Heart left ventricle (tissue), 13 donors: ENCODE data around the gene RAD23A.
"Not testable (repeated sequence)": the region's sequence is repeated elsewhere in the genome, so short reads cannot be mapped to it uniquely, and the experiment has no call there.

Source experiments
- POLR2A ChIP-seq, 2 donors: fragments of 450-650 bp; IDR thresholded peaks; one replicate each; pipeline ENCODE4 v1.6.1; 2017; ENCODE audit warnings: antibody characterized with exemption in 2 of 2, mild to moderate bottlenecking in 2 of 2, moderate library complexity in 2 of 2
- TF ChIP-seq, protein P1 (sequence below), 12 donors: fragments of 200-600 bp; sonication (generic) in 4 of 12; IDR thresholded peaks; one replicate each; pipeline versions ENCODE4 v1.5.0 to v1.8.0; 2018 to 2022; ENCODE audit warnings: antibody characterized with exemption in 12 of 12, mild to moderate bottlenecking in 5 of 12
- donor health status: ischemic (EF 13 %, LVEDD 7.1; RV severe dilation, severe dysfunction).
- donor health status: DM: no; HTN: yes; CAD: no.
- donor health status: DM: no; HTN: no; CAD: no.
- donor health status: ischemic (EF 25% LVEDD 6.9; RV normal size, moderate dysfunction).
- donor health status: ischemic (EF 25% LVEDD 5.7; RV mildly dilated, moderate dysfunction).
- donor health status: ischemic (EF 35%, LVEDD 5.7; RV mildly dilated, moderate dysfunction).
- donor health status: nonischemic (EF 11% LVEDD 7.7; RV severe dilation, severe dysfunction).
- donor health status: DM: yes; HTN: yes; CAD: no.
- donor health status: PGD.
- donor health status: ischemic (EF 29% LVEDD 5.4; RV normal size, mild dysfunction).
- donor health status: nonischemic (EF 23%, LVEDD 6.1; RV moderate dilation, normal function).

DNA sequence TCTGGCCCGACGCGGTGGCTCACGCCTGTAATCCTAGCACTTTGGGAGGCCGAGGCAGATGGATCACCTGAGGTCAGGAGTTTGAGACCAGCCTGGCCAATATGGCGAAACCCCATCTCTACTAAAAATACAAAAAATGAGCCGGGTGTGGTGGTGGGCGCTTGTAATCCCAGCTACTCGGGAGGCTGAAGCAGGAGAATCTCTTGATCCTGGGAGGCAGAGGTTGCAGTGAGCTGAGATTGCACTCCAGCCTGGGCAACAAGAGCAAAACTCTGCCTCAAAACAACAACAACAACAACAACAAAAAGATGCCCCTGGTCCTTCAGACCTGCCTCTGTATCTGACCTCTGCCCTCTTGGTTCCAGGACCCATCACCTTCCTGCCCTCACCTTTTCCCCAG is 9.9 kb downstream of the RAD23A start:
- TF ChIP-seq, protein P1, sequence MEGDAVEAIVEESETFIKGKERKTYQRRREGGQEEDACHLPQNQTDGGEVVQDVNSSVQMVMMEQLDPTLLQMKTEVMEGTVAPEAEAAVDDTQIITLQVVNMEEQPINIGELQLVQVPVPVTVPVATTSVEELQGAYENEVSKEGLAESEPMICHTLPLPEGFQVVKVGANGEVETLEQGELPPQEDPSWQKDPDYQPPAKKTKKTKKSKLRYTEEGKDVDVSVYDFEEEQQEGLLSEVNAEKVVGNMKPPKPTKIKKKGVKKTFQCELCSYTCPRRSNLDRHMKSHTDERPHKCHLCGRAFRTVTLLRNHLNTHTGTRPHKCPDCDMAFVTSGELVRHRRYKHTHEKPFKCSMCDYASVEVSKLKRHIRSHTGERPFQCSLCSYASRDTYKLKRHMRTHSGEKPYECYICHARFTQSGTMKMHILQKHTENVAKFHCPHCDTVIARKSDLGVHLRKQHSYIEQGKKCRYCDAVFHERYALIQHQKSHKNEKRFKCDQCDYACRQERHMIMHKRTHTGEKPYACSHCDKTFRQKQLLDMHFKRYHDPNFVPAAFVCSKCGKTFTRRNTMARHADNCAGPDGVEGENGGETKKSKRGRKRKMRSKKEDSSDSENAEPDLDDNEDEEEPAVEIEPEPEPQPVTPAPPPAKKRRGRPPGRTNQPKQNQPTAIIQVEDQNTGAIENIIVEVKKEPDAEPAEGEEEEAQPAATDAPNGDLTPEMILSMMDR (IDR thresholded peaks at IDR 0.05) = not testable (repeated sequence)
- not testable (repeated sequence) for TF ChIP-seq POLR2A (IDR thresholded peaks at IDR 0.05)
